Hepatocyte (in vitro differentiated cells): ENCODE data around the gene SERP2. TPM values are rescaled to one million over a fixed set of nuclear protein-coding genes. Genes with fewer than 3 reads are reported as not detected.

Experiments
- DNase-seq: peaks from one replicate; pipeline ENCODE4 v3.0.0-alpha.2; 2016; ENCODE audit warnings: low spot score
- H2AFZ ChIP-seq: fragments of 200-600 bp; sonication (generic); 2 replicates; pipeline ENCODE4 v1.6.0; 2016; ENCODE audit warnings: antibody characterized with exemption, mild to moderate bottlenecking
- H3K27ac ChIP-seq: fragments of 200-600 bp; sonication (generic); 2 replicates; pipeline ENCODE4 v1.5.1; 2016; ENCODE audit warnings: mild to moderate bottlenecking
- H3K27me3 ChIP-seq: fragments of 200-600 bp; sonication (generic); 2 replicates; pipeline ENCODE4 v1.6.1; 2016
- H3K36me3 ChIP-seq: fragments of 200-600 bp; sonication (generic); replicated peaks from 2 replicates; pipeline ENCODE4 v1.5.1; 2016; ENCODE audit warnings: low read depth; ENCODE audit not compliant: insufficient read depth
- H3K4me1 ChIP-seq: fragments of 200-600 bp; sonication (generic); 2 replicates; pipeline ENCODE4 v1.5.1; 2016; ENCODE audit warnings: mild to moderate bottlenecking, moderate library complexity; ENCODE audit not compliant: insufficient read depth
- H3K4me2 ChIP-seq: fragments of 200-600 bp; sonication (generic); 2 replicates; pipeline ENCODE4 v1.6.0; 2016
- H3K4me3 ChIP-seq: fragments of 200-600 bp; sonication (generic); 2 replicates; pipeline ENCODE4 v1.5.1; 2016; ENCODE audit warnings: mild to moderate bottlenecking
- H3K79me2 ChIP-seq: fragments of 200-600 bp; sonication (generic); 2 replicates; pipeline ENCODE4 v1.6.0; 2017; ENCODE audit warnings: mild to moderate bottlenecking
- H3K9me2 ChIP-seq: fragments of 200-600 bp; sonication (generic); replicated peaks from 2 replicates; pipeline ENCODE4 v1.6.0; 2017; ENCODE audit warnings: mild to moderate bottlenecking; ENCODE audit not compliant: insufficient read depth
- H3K9me3 ChIP-seq: fragments of 200-600 bp; sonication (generic); 2 replicates; pipeline ENCODE4 v1.5.1; 2016; ENCODE audit warnings: low read depth, mild to moderate bottlenecking
- H4K20me1 ChIP-seq: fragments of 200-600 bp; sonication (generic); 2 replicates; pipeline ENCODE4 v1.6.0; 2016; ENCODE audit warnings: mild to moderate bottlenecking; ENCODE audit not compliant: insufficient read depth, poor library complexity, severe bottlenecking
- EZH2 ChIP-seq: fragments of 200-600 bp; sonication (generic); IDR thresholded peaks from 2 replicates; pipeline ENCODE4 v1.6.1; 2016; ENCODE audit warnings: antibody characterized with exemption, mild to moderate bottlenecking, borderline replicate concordance
- EZH2phosphoT487 ChIP-seq: fragments of 200-600 bp; sonication (generic); IDR thresholded peaks from one replicate; pipeline ENCODE4 v1.6.1; 2018; ENCODE audit warnings: antibody characterized with exemption, mild to moderate bottlenecking, low read depth, moderate library complexity; ENCODE audit not compliant: unreplicated experiment, severe bottlenecking
- WGBS: methylation state at CpG from one replicate; pipeline ENCODE4 v1.1.6; 2016; ENCODE audit warnings: low lambda C conversion rate; ENCODE audit errors: missing lambda C conversion rate; 5-methylcytosine and 5-hydroxymethylcytosine counted together
- polyA plus RNA-seq: library from polyadenylated mRNA; unstranded; fragments of >200 nt; fragmentation: Nextera tagmentation; extraction: Ambion mirVana; gene quantifications from 2 replicates; pipeline ENCODE4 v1.2.1, GENCODE V29; 2016
- total RNA-seq: library from RNA; depleted of rRNA; stranded (reverse); fragments of >200 nt; gene quantifications from 2 replicates; pipeline ENCODE4 v1.2.3, GENCODE V29; 2014
- TF ChIP-seq, protein P1 (sequence below): fragments of 200-600 bp; sonication (generic); IDR thresholded peaks from 2 replicates; pipeline ENCODE4 v1.5.1; 2016; ENCODE audit warnings: antibody characterized with exemption, mild to moderate bottlenecking; ENCODE audit not compliant: poor library complexity

Gene SERP2
- total and polyA plus RNA-seq, 2 experiments from 2014 or later = 1.8 to 7.7 TPM

DNA sequence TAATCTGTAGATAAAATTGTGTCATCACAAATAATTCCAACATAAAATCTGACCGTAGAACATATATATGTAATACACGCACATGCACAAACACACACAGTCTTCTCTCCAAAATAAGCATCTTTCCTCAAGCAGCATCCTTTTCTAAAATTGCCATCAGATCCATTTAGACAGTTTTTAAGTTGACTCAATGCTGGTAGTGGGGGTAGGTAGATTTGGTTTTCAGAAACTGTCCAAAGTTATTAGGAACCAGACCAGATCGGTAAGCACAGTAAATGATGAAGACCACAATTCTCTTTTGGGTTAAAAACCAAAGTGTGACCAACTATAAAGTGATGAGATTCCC lies 64.6 kb downstream of the SERP2 start:
- WGBS = 26% methylated on average over 3 of the region's 3 CpGs
- Histone ChIP-seq H3K4me3 (no peak overlapping the region), H3K27ac (no peak overlapping the region), H3K4me1 (peaks cover 13% of the 10 kb centered on the region), H3K9me2 (no peaks in the 10 kb centered on the region), H3K36me3 (no peaks in the 10 kb centered on the region), H3K9me3 (no peaks in the 10 kb centered on the region), H3K79me2 (peaks cover 52% of the 10 kb centered on the region), H3K4me2 (no peak overlapping the region), H3K27me3 (no peaks in the 10 kb centered on the region), H2AFZ (no peak overlapping the region), H4K20me1 (peaks cover 16% of the 10 kb centered on the region)
- DNase-seq = no peak
- no peak for TF ChIP-seq EZH2phosphoT487
- TF ChIP-seq, protein P1, sequence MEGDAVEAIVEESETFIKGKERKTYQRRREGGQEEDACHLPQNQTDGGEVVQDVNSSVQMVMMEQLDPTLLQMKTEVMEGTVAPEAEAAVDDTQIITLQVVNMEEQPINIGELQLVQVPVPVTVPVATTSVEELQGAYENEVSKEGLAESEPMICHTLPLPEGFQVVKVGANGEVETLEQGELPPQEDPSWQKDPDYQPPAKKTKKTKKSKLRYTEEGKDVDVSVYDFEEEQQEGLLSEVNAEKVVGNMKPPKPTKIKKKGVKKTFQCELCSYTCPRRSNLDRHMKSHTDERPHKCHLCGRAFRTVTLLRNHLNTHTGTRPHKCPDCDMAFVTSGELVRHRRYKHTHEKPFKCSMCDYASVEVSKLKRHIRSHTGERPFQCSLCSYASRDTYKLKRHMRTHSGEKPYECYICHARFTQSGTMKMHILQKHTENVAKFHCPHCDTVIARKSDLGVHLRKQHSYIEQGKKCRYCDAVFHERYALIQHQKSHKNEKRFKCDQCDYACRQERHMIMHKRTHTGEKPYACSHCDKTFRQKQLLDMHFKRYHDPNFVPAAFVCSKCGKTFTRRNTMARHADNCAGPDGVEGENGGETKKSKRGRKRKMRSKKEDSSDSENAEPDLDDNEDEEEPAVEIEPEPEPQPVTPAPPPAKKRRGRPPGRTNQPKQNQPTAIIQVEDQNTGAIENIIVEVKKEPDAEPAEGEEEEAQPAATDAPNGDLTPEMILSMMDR = no peak

DNA sequence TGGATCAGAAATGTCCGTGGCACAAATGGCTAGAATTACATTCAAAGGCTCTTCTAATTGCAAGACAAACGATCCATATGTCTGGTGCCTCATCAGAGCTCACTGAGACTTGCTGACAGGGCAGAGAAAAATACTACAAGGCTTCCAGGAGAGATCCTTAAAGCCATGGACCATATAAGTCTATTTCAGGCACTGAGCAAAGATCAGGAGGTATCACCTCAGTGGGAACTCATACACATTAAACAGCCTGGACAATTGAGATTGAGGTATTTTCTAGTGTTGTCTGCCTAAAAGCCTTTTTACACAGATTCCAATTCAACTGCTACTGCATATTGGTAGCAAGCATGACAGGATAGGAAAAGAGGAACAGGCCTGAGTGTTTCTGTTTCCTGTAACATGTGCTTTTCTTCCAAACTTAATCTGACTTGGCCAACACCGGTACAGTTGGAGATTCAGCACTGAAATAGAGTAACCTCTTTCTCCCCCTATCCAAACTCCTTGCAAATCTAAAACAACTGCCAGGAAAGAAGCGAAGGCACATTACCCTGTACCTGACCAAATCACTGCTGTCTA lies 65.9 kb downstream of the SERP2 start:
- H3K27ac ChIP-seq = peak overlapping the region; percentile 46
- no peak overlapping the region for H3K4me3 ChIP-seq
- peaks cover 3% of the 10 kb centered on the region for H4K20me1 ChIP-seq
- peaks cover 51% of the 10 kb centered on the region for H3K79me2 ChIP-seq
- WGBS = 57% methylated on average over 4 of the region's 4 CpGs
- no peak for TF ChIP-seq EZH2phosphoT487
- TF ChIP-seq, protein P1 = no peak
- no peak for TF ChIP-seq EZH2
- no peaks in the 10 kb centered on the region for H3K27me3 ChIP-seq
- no peaks in the 10 kb centered on the region for H3K36me3 ChIP-seq
- DNase-seq = no peak
- no peak overlapping the region for H3K4me2 ChIP-seq
- no peak overlapping the region for H2AFZ ChIP-seq
- no peaks in the 10 kb centered on the region for H3K9me2 ChIP-seq
- peaks cover under 1% of the 10 kb centered on the region for H3K4me1 ChIP-seq
- no peaks in the 10 kb centered on the region for H3K9me3 ChIP-seq

- H3K36me3 ChIP-seq = no peaks in the 10 kb centered on the region
- no peak for DNase-seq
- no peak overlapping the region for H3K4me3 ChIP-seq
- peaks cover 52% of the 10 kb centered on the region for H3K79me2 ChIP-seq
- no peak for TF ChIP-seq EZH2phosphoT487
- TF ChIP-seq, protein P1 = no peak
- TF ChIP-seq EZH2 = no peak
- 68% methylated on average over 10 of the region's 10 CpGs for WGBS
- H3K4me1 ChIP-seq = no peaks in the 10 kb centered on the region
- H4K20me1 ChIP-seq = no peaks in the 10 kb centered on the region
- no peaks in the 10 kb centered on the region for H3K9me3 ChIP-seq
- H3K27me3 ChIP-seq = no peaks in the 10 kb centered on the region
- no peaks in the 10 kb centered on the region for H3K9me2 ChIP-seq
- H3K27ac ChIP-seq = peak overlapping the region; percentile 46
- no peak overlapping the region for H2AFZ ChIP-seq
- no peak overlapping the region for H3K4me2 ChIP-seq
Measured at GRCh38 chr13:44440046-44440608, 66.5 kb downstream of the SERP2 start.

Other genes with a start within 250 kb of the SERP2 start
- 164 and 173 TPM in 2 replicates for gene TSC22D1, start 202.5 kb downstream of the SERP2 start, total RNA-seq
- gene TSC22D1, start 202.5 kb downstream of the SERP2 start, polyA plus RNA-seq = 172 and 195 TPM in 2 replicates